K562 (cell line): ENCODE measurements around the gene FFAR1. TPM values are rescaled to one million over a fixed set of nuclear protein-coding genes. Genes with fewer than 3 reads are reported as not detected.

Source experiments
- ARNT ChIP-seq, 2 experiments: fragments of 450-650 bp; IDR thresholded peaks; 2 replicates each; pipeline ENCODE4 v1.6.1; 2016; ENCODE audit warnings: mild to moderate bottlenecking in 1 of 2
- BACH1 ChIP-seq: fragments of 200-800 bp; sonication (Bioruptor generic); IDR thresholded peaks from 2 replicates; pipeline ENCODE4 v1.6.1; 2016; ENCODE audit warnings: missing genetic modification characterization, missing compliant biosample characterization
- BCL6 ChIP-seq: fragments of 250-450 bp; sonication (Bioruptor Pico); IDR thresholded peaks from 2 replicates; pipeline ENCODE4 v1.4.0; 2020
- ELK3 ChIP-seq: fragments of 450-650 bp; formaldehyde crosslinking; IDR thresholded peaks from 2 replicates; pipeline ENCODE4 v1.4.0; 2020; ENCODE audit warnings: mild to moderate bottlenecking
- ETS1 ChIP-seq: conservative IDR thresholded peaks from 2 replicates; pipeline ENCODE4 v1.6.1; 2011; ENCODE audit warnings: low read depth, mild to moderate bottlenecking, low read length; ENCODE audit not compliant: control insufficient read depth
- ETS2 ChIP-seq: IDR thresholded peaks from 2 replicates; pipeline ENCODE4 v1.6.1; 2016; ENCODE audit warnings: borderline replicate concordance, missing genetic modification characterization, mild to moderate bottlenecking, moderate library complexity, missing compliant biosample characterization; ENCODE audit not compliant: poor library complexity, severe bottlenecking
- ETV5 ChIP-seq: sonication (generic); formaldehyde crosslinking; IDR thresholded peaks from 2 replicates; pipeline ENCODE4 v1.4.0; 2020; ENCODE audit warnings: low read depth, mild to moderate bottlenecking, missing genetic modification reagents
- ETV6 ChIP-seq, 3 experiments: fragments of 150-350 bp in 1 of 3; sonication (generic) in 1 of 3; formaldehyde crosslinking in 1 of 3; IDR thresholded peaks; 2 replicates each; pipeline versions ENCODE4 v1.6.1 to v1.8.0; 2014 to 2022; ENCODE audit warnings: borderline replicate concordance in 2 of 3, low read depth in 2 of 3, antibody characterized with exemption in 1 of 3, low read length in 1 of 3, mild to moderate bottlenecking in 1 of 3, missing genetic modification reagents in 1 of 3
- FOXP4 ChIP-seq: sonication (generic); formaldehyde crosslinking; IDR thresholded peaks from 2 replicates; pipeline ENCODE4 v1.8.0; 2022; ENCODE audit warnings: mild to moderate bottlenecking, missing genetic modification reagents, borderline replicate concordance
- HOXB6 ChIP-seq: fragments of 250-450 bp; sonication (Bioruptor Pico); IDR thresholded peaks from 2 replicates; pipeline ENCODE4 v1.5.1; 2022; ENCODE audit warnings: mild to moderate bottlenecking, borderline replicate concordance
- ILK ChIP-seq: fragments of 450-650 bp; IDR thresholded peaks from 2 replicates; pipeline ENCODE4 v1.6.1; 2016; ENCODE audit warnings: missing genetic modification characterization, low read depth, mild to moderate bottlenecking, missing compliant biosample characterization, moderate library complexity, borderline replicate concordance
- LCOR ChIP-seq: sonication (generic); formaldehyde crosslinking; IDR thresholded peaks from 2 replicates; pipeline ENCODE4 v1.8.0; 2022; ENCODE audit warnings: mild to moderate bottlenecking, missing genetic modification reagents
- MCM2 ChIP-seq: fragments of 450-650 bp; IDR thresholded peaks from 2 replicates; pipeline ENCODE4 v1.6.1; 2017; ENCODE audit warnings: low read depth, mild to moderate bottlenecking
- RAD51 ChIP-seq: fragments of 450-650 bp; IDR thresholded peaks from 2 replicates; pipeline ENCODE4 v1.7.1; 2016; ENCODE audit warnings: low read depth, mild to moderate bottlenecking, borderline replicate concordance
- SP2 ChIP-seq: IDR thresholded peaks from 2 replicates; pipeline ENCODE4 v1.6.1; 2011; ENCODE audit warnings: mild to moderate bottlenecking, low read depth, low read length, moderate library complexity; ENCODE audit not compliant: poor library complexity, severe bottlenecking; ENCODE audit errors: extremely low read depth
- TAF1 ChIP-seq: IDR thresholded peaks from 2 replicates; pipeline ENCODE4 v1.6.1; 2011; ENCODE audit warnings: mild to moderate bottlenecking, low read length, moderate library complexity; ENCODE audit not compliant: insufficient read depth, control insufficient read depth, severe bottlenecking; ENCODE audit errors: extremely low read depth
- ZFP91 ChIP-seq: sonication (generic); formaldehyde crosslinking; IDR thresholded peaks from 2 replicates; pipeline ENCODE4 v1.8.0; 2022; ENCODE audit warnings: mild to moderate bottlenecking, missing genetic modification reagents
- ZNF695 ChIP-seq: fragments of 450-650 bp; formaldehyde crosslinking; IDR thresholded peaks from 2 replicates; pipeline ENCODE4 v1.4.0; 2020; ENCODE audit warnings: mild to moderate bottlenecking, moderate library complexity
- ZNF766 ChIP-seq: fragments of 200-800 bp; sonication (Bioruptor generic); conservative IDR thresholded peaks from 2 replicates; pipeline ENCODE4 v1.6.1; 2016; ENCODE audit warnings: missing genetic modification characterization, missing compliant biosample characterization
- polyA plus RNA-seq, 8 experiments: library from polyadenylated mRNA; depleted of rRNA in 4 of 8; stranded (reverse) in 5 of 8; unstranded in 3 of 8; fragments of >200 nt; fragmentation: Nextera tagmentation in 2 of 8; fragmentation: Illumina TruSeq in 1 of 8; extraction: Ambion mirVana in 2 of 8; extraction: Trizol in 1 of 8; gene quantifications; 2 replicates each; pipeline versions ENCODE4 v1.2.1 to v1.2.3, GENCODE V29; 2011 to 2014; ENCODE audit warnings: inconsistent platforms in 1 of 8, missing spikeins in 1 of 8
- total RNA-seq, 7 experiments: library from RNA; depleted of rRNA in 6 of 7; stranded (reverse); fragments of >200 nt in 6 of 7; fragmentation: Illumina TruSeq in 2 of 7; extraction: Trizol in 2 of 7; gene quantifications; 2 replicates each; pipeline versions ENCODE4 v1.2.1 to v1.2.3, GENCODE V29; 2011 to 2021; ENCODE audit warnings: low replicate concordance in 1 of 7

Gene FFAR1
- total and polyA plus RNA-seq, 9 of the 15 experiments (the other 6 are each of a cell fraction or from before 2014, with no cell fraction given): not detected

GRCh38 chr19:35388277-35389054, 40.8 kb downstream of the FFAR1 start (continued):
- no peak for TF ChIP-seq ETS1
- TF ChIP-seq FOXP4: no peak
- no peak for TF ChIP-seq ILK
- no peak for TF ChIP-seq ETV6 (IDR thresholded peaks at IDR 0.05; ENCODE audit: borderline replicate concordance in 1 of 2, low read depth in 2 of 2, low read length in 1 of 2)
- no peak for TF ChIP-seq ETV6 (CRISPR knock-in tag; IDR thresholded peaks at IDR 0.05; ENCODE audit: borderline replicate concordance)
- TF ChIP-seq RAD51: no peak
- TF ChIP-seq ZFP91: no peak
- no peak for TF ChIP-seq ELK3 (CRISPR knock-in tag)
- no peak for TF ChIP-seq ETS2 (tag)
- TF ChIP-seq TAF1: no peak
- TF ChIP-seq ZNF695: no peak
- no peak for TF ChIP-seq LCOR (CRISPR knock-in tag)
- TF ChIP-seq MCM2: no peak
- peak; percentile 11; the same call in 1 of the 2 replicates for TF ChIP-seq BACH1
- no peak for TF ChIP-seq SP2
- TF ChIP-seq ETV5 (CRISPR knock-in tag): no peak
- TF ChIP-seq BCL6 (CRISPR knock-in tag): no peak
- no peak for TF ChIP-seq ZNF766
- no peak for TF ChIP-seq HOXB6 (CRISPR knock-in tag)
- no peak for TF ChIP-seq ARNT (IDR thresholded peaks at IDR 0.05)
